ENCODE data around the gene OR4D2.

DNA sequence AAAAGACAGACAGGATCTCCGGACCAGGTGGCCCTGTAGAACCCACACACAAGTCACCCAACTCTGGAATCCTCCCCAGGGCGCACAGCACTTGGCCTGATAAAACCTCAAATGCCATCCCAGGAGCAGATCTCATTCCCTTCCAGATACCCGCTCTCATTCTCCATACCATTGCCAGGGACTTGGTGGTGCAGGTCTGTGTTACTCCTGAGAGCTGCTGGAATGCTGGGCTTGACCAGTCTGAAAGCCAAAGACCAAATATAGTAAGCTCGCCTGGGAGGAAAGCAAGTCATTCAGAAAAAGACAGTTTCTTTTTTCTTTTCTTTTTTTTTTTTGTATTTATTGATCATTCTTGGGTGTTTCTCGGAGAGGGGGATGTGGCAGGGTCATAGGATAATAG lies 41.6 kb downstream of the OR4D2 start:
- no peak for TF ChIP-seq RAD21 (conservative IDR thresholded peaks at IDR 0.05)
- TF ChIP-seq CTCF (IDR thresholded peaks at IDR 0.05; ENCODE audit: poor library complexity, severe bottlenecking) = no peak
- TF ChIP-seq POLR2AphosphoS5 (IDR thresholded peaks at IDR 0.05) = no peak

Data from neural cell (in vitro differentiated cells).